Nephron progenitor cell (in vitro differentiated cells): ENCODE measurements around the gene ENG.

Experiments
- DNase-seq: peaks from one replicate; pipeline ENCODE4 v3.0.0; 2021
- H3K27ac Mint-ChIP-seq: 2 replicates; pipeline ENCODE4 v1.8.0; 2021; ENCODE audit warnings: mild to moderate bottlenecking, moderate library complexity, mixed read lengths
- H3K27me3 Mint-ChIP-seq: 2 replicates; pipeline ENCODE4 v1.8.0; 2021; ENCODE audit warnings: mild to moderate bottlenecking, low read depth, mixed read lengths; ENCODE audit not compliant: poor library complexity
- H3K36me3 Mint-ChIP-seq: 2 replicates; pipeline ENCODE4 v1.8.0; 2021; ENCODE audit warnings: low read depth, mixed read lengths
- H3K4me1 Mint-ChIP-seq: 2 replicates; pipeline ENCODE4 v1.8.0; 2021; ENCODE audit warnings: mixed read lengths
- H3K4me3 Mint-ChIP-seq: 2 replicates; pipeline ENCODE4 v1.8.0; 2021; ENCODE audit warnings: mild to moderate bottlenecking, moderate library complexity, mixed read lengths
- H3K9me3 Mint-ChIP-seq: 2 replicates; pipeline ENCODE4 v1.8.0; 2021; ENCODE audit warnings: mild to moderate bottlenecking, moderate library complexity, mixed read lengths
- TF ChIP-seq, protein P1 (sequence below): fragments of 200-600 bp; sonication (generic); IDR thresholded peaks from 2 replicates; pipeline ENCODE4 v1.5.0; 2021; ENCODE audit warnings: antibody characterized with exemption

Gene ENG

DNA sequence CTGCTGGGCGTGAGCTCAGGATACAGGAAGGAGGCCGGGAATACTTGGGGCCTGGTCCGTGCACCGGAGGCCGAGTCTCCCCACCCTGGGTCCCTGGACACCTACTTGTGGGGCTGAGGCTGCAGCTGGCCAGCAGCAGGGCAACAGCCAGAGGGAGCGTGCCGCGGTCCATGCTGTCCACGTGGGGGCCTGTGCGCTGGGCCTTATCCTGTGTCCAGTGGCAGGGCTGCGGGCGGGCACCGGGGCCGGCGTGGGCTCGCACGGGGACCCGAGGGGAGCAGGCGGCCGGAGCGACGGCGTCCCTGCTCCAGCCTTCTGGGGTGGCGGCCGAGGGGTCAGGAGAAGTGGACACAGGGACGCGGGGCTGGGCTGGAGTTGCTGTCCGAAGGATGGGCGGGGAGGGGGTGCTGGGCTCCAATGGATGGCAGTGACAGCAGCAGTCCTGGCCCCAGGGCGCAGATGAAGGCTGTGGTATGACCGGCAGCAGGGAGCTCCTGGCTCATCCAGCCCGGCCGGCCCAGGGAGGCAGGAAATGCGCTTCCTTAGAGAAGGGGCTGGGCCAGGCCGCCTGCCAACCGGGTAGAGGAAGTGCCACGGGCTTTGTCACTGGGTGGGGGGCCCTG lies at the start of gene ENG:
TSS of gene ENG (minus strand) at position 475 of the 623 bp plus-strand sequence. CDS start at position 172, 303 bp downstream.
- Mint-ChIP-seq H3K27me3 (no peaks in the 10 kb centered on the region), H3K4me3 (no peak within 1 kb of the TSS), H3K4me1 (peaks cover 51% of the 10 kb centered on the region), H3K9me3 (peaks cover 7% of the 10 kb centered on the region), H3K27ac (no peak within 1 kb of the TSS), H3K36me3 (peaks cover 2% of the 10 kb centered on the region)
- peak; percentile 44 for DNase-seq
- TF ChIP-seq, protein P1, sequence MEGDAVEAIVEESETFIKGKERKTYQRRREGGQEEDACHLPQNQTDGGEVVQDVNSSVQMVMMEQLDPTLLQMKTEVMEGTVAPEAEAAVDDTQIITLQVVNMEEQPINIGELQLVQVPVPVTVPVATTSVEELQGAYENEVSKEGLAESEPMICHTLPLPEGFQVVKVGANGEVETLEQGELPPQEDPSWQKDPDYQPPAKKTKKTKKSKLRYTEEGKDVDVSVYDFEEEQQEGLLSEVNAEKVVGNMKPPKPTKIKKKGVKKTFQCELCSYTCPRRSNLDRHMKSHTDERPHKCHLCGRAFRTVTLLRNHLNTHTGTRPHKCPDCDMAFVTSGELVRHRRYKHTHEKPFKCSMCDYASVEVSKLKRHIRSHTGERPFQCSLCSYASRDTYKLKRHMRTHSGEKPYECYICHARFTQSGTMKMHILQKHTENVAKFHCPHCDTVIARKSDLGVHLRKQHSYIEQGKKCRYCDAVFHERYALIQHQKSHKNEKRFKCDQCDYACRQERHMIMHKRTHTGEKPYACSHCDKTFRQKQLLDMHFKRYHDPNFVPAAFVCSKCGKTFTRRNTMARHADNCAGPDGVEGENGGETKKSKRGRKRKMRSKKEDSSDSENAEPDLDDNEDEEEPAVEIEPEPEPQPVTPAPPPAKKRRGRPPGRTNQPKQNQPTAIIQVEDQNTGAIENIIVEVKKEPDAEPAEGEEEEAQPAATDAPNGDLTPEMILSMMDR: no peak

DNA sequence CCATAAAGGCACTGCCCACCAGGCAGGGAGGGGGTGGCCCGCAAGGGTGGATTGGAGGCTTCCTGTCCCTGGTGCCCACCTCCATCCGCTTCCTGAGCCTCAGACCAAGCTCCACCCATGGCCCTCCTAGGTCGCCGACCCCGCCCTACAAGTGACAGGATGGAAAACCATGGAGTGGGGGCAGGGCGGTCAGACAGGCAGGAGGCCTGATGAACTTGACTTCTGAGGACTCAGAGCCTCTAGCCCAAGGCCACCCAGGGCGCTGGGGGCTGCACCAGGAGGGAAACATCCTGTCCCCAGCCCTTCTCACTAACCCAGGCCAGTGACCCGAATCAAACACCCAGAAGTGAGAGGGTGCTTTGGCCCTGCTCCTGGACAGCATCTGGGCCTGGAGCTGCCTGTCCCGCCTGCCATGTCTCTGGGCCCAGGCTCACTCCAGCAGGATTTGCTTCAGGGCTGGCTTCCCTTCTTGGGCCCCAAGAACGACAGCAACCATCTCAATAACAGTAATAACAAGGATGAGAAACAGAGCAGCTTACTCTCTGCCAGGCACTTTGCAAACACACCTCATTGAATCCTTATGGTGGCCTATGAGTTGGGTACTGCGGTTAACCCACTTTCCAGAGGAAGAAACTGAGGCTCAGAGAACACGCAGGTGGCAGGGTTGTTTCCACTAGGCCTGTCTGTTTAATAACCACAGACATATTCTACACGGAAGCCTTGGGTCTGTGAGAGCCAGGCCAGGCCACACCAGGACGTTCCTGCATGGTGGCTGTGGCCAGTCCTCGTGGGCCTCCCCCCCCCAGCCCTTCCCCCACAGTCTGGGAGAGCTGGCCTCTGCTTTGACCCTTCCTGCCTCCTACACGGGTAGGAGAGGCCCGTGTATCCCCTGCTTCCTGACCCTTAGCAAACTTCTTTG lies 49.4 kb upstream of the ENG start:
- Mint-ChIP-seq H3K4me3 (peak overlapping the region; percentile 56), H3K4me1 (peaks cover 56% of the 10 kb centered on the region)

DNA sequence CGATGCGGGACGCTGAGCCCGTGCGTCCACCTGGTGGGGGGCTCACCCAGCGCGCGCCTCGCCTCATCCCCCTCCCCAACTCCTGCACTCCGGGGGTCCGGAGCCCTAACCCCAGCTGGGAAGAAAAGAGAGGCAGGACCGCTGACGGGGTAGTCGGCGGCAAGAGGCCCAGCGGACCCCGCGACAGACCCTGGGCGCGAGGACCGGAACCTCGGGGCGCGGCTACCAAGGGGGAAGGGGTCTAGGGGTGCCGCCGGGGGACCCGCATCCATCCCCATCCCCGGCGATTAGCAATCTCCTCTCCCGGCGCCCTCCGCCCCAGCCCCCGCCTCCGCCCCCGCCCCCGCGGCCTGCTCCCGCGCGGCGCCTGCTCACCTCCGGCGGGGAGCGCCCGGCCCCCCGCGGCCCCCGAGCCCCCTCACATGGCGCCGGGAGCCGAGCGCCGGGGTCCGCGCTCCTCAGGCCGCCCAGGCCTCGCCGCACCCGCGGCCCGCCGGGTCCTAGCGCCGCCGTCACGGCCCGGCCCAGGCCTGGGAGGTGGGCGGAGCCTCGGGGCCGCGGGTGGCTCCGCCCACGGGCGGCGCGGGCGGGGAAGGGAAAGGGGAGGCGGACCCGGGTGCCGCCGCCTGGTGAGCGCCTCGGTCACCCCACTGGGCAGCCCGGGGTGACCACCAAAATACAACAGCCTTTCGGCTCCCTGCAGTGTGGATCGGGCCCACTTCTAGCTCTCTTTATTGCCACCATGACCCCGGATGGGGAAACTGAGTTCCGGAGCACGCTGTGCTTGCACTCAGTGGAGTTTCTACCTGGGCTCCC lies 44.9 kb upstream of the ENG start, which contains the start of gene ST6GALNAC6:
TSS of gene ST6GALNAC6 (minus strand) at position 476 of the 816 bp plus-strand sequence. CDS start 1,622 bp downstream, outside the sequence.
- Mint-ChIP-seq H3K4me1 (peaks cover 49% of the 10 kb centered on the region), H3K27me3 (no peaks in the 10 kb centered on the region), H3K9me3 (peaks cover 13% of the 10 kb centered on the region), H3K36me3 (peaks cover 26% of the 10 kb centered on the region), H3K27ac (peak within 1 kb of the TSS; percentile 90), H3K4me3 (peak within 1 kb of the TSS; percentile 88)
- TF ChIP-seq, protein P1: no peak
- DNase-seq: peak; percentile 81

More for the DNA sequence above, 49.4 kb upstream of the ENG start:
- DNase-seq: peak; percentile 73
- no peaks in the 10 kb centered on the region for H3K36me3 Mint-ChIP-seq
- H3K27me3 Mint-ChIP-seq: no peaks in the 10 kb centered on the region
- TF ChIP-seq, protein P1: no peak
- H3K9me3 Mint-ChIP-seq: no peaks in the 10 kb centered on the region
- H3K27ac Mint-ChIP-seq: peak overlapping the region; percentile 54

DNA sequence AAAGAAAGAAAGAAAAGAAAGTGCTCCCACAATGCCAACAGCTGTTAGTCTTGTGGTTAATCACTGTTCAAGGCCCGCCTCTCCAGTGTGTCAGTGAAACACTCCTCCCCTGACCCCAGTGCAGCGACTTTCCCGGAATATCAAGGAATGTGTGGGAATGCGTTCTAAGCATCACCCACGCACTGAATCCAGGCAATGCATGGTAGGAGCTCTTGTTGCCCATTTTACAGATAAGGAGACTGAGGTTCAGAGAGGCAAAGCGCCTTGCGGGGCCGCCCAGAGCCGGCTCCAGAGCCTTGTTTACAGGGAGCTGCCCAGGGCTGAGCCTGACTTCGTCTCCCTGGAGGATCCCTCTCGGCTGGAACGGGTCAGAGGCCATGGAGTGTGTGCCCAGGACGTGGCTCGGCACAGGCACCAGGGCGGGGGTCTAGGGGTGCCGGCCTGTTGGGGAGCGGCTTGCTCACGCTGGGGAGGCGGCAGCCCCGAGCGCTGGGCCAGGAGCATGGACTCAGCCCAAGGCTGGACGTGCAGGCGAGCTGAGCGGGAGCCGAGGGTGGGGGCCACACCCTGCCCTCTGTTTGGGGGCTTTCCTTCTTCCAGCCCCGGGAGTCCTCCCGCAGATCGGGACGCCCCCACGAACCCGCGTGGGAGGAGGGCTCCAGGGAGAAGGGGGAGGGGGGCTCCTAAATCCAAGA lies 44.1 kb upstream of the ENG start:
- Mint-ChIP-seq H3K4me1 (peaks cover 42% of the 10 kb centered on the region), H3K4me3 (peak overlapping the region; percentile 88), H3K36me3 (peaks cover 33% of the 10 kb centered on the region), H3K27me3 (no peaks in the 10 kb centered on the region), H3K27ac (peak overlapping the region; percentile 90), H3K9me3 (peaks cover 21% of the 10 kb centered on the region)
- peak; percentile 53 for DNase-seq
- TF ChIP-seq, protein P1: no peak

DNA sequence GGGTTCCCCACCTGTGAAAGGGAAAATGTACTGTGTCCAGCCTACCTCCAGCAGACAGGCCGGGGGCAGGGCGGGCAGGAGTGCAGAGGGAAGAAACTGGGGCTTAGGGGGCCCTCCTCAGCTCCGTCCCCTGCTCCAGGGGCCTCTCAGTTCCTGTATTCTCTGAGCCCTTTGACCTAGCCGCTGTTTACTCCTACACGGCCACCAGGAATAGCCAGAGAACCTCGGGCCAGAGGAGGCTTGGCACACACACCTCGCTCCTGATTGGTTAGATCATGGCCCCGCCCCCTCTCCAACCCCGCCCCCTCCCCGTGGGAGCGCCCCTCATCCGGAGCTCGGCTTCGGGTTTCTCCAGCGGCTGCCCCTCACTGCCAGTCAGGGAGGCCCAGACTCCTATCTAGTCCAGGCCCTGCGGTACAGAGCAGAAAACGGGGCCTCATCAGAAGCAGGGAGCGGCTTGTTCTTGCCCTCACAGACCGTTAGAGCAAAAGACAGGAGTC lies 42.8 kb upstream of the ENG start:
- Mint-ChIP-seq H3K4me3 (peak overlapping the region; percentile 88), H3K36me3 (peaks cover 47% of the 10 kb centered on the region), H3K9me3 (peaks cover 34% of the 10 kb centered on the region), H3K4me1 (peaks cover 35% of the 10 kb centered on the region), H3K27ac (peak overlapping the region; percentile 97), H3K27me3 (peaks cover 3% of the 10 kb centered on the region)
- TF ChIP-seq, protein P1: no peak
- DNase-seq: peak; percentile 89
